HG02588 (cell line): ENCODE data around the gene C1orf167.

Experiments
- ATAC-seq: cut with Tn5 transposase; IDR thresholded peaks from one replicate; pipeline ENCODE4 v1.9.1; 2021; ENCODE audit warnings: mild to moderate bottlenecking, moderate library complexity; ENCODE audit not compliant: unreplicated experiment

Gene C1orf167

DNA sequence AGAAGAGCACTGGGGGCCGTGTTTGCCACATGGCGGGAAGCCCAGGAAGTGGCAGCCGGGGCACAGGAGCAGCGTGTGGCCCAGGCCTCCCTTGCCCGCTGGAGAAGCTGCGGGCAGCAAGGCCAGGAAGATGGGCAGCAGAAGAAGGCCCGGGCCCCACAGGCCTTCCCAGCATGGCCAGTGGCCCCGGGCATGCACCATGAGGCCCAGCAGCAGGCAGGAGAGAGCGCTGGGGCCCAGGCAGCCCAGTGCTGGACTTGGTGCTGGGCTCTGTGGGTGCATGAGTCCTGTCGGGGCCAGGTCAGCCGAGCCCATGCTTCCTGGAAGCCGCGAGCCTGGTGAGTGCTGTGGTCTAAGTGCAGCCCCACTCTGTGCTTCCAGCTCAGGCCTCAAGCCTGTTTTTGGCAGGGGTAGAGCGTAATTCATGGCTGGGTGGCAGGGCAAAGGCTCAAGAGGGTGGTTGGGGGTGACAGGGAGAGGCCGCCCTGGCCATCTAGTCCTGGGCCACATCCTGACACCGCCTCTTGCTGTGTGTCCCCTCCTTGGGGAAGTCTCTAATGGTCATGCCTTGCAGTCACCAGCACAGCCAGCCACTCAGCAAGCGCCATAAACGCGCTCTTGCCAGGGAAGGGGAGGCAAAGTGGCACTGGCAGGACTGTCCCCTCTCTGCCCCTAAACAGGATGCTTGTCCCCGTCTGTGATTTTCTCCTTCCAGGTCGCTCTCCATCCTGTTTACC lies 22.4 kb downstream of the C1orf167 start:
- no peak for ATAC-seq

DNA sequence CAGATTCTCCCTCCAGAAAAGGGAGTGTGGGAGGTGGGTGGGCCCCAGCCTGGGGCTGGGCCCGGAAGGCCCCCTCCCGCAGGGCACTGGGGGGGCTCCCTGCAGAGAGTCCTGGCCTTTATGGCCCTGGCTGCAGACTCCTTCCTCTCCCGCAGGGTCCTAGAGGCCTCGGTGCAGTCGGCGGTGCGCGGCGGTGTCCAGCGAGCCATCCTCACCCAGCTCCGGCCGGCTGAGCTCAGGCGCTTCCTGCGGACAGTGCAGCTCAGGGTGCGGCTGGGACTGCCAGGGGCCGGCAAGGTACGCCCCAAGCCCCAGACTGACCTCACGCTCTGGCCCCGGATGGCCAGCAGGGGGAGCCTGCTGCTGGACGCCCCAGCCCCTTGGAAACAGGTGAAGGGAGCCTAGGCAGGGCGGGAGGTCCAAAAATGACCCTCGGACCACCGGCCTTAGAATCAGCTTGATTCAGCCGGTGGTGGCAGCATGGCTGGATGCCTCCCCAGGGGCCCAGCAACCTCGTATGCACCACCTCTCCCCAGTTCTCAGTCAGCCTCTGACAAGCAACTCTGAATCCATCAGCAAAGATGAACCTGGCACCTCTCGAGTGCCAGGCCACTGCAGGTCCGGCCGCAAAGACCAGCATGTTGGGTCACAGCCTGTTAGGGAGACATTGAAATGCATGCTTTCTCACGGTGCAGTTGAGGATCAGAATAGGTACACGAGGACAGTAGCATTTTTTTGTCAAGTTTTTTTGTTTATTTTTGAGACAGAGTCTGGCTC lies 23.2 kb downstream of the C1orf167 start:
- no peak for ATAC-seq

DNA sequence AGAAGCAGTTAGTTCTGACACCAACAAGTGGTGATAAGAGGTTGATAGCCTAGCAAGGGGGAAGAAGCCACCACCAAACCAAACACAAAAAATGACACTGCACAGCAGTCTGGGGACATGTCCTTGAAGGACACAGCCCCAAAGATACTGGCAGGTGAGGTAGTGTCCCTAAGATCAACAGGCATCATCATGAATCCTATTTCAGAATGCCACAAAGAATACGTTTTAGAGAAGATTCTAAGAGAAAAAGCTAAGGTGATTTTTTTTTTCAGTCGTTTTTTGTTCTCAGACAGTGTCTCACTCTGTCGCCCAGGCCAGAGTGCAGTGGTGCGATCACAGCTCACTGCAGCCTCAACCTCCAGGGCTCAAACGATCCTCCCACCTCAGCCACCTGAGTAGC lies 24.2 kb downstream of the C1orf167 start:
- ATAC-seq: no peak

DNA sequence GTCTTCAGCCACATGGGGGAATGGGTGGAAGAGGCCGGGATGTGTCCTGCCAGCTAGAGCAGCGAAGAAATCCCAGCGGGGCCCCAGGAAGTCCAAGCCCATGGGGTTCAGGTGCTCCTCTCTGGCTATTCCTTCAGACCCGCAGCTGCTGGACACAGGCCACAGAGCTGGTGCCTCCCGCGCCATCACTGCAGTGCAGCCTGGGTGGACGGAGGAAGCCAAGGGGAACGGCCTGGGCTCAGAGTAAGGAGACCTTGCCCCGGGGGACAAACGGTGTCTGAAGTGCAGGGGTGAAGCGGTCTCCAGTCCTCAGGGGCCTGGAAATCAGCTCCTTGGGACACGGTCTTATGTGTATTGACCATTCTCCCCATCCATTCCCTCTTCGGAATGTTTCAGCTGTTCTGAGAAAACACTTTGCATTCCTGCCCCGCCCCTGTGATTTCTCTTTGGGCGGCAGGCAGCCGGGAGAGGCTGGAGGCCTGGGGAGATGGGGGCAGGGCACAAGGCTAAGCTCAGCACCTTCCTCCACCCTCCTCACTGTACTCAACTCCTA lies 25.3 kb downstream of the C1orf167 start:
- no peak for ATAC-seq

DNA sequence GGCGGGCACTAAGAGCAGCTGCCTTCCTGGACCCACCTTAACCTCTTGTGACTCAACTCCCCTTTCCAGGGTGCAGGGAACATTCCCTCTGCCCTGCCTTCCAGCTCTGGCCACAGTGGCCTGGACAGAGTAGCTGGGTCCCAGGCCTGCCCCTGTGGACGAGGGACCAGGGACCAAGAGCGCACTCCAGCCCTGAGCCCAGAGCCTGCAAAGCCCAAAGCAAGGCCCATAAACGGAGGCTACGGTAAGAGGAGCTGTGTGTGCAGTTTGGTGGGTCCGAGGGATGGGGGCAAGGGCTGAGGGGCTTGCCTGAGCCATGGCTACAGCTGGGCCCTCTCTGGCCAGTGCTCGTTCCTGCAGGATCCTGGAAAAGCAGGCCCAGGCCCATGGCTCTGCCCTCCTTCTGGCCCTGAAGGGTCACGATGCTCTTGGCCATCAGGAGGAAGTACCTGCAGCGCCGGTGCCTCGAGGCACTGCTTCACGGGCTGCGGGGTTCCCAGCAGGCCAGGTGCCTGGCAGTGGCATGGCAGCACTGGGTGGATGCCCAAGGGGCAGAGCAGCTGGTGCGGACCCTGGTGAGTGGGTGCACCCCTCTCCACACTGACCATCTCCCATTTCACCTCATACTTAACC lies 25.9 kb downstream of the C1orf167 start:
- ATAC-seq: no peak

DNA sequence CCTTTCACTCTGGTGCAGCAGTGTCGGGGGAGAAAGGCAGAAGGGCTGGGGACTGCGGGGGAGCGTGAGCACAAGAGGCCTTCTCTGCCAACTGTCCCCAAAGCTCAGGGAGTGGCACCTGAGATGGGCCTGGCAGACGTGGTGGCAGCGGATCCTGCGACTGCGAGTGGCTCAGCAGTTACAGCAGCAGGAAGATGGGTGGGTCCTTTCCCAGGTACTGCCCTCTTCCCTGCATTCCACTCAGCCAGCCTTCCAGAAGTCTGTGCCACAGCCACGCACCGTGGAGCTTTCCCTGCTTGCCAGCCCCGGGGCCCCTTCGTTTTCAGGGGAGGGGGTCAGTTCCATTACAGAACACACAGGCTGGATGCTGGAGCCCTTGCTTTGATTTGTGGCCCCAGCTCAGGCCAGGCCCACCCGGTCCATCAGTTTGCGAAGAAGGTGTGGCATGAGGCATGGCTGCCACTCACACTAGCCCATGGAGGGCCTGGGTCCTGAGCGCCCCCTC lies 26.6 kb downstream of the C1orf167 start:
- ATAC-seq: no peak

DNA sequence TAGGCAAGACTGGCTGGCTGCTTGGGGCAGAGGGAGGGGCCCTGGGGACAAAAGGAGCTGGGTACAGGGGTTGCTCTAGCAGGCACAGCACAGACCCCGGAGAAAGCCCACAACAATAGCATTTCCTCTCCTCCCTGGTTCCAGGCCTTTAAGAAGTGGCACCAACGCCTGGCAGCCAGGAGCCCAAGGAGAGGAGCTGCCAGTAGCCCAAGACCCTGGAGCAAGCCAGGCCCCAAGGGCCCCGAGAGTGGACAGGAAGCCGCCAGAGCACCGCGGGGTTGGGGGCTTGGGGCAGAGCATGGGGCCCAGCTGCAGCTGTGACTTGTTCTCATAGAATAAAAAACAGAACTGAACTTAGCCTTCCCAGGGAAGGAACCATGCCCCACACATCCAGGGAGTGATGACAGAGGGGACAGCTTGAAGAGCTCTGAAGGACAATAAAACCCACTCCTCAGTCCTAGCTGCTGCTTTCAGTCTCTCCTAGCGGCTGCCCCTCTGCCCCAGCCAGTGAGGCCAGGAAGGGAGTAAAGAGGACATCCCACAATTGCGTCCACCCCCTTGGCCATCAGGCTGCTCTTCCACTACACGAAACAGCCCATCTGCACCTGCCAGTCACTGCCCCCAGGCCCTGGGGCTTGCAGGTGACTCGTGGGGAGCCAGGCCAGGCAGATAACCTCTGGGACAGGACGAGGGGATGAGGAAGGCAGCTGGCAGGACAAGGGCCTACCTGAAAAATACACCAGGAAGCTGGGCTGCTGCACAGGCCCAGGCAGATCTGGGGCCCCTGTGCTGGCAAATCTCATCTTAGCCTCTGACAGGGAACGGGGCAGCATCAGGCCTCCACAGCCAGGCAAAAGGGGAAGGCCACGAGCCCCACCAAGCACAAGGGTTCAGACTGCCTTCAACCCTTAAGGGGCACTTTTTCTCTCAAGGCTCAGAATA lies 27.4 kb downstream of the C1orf167 start:
- no peak for ATAC-seq

DNA sequence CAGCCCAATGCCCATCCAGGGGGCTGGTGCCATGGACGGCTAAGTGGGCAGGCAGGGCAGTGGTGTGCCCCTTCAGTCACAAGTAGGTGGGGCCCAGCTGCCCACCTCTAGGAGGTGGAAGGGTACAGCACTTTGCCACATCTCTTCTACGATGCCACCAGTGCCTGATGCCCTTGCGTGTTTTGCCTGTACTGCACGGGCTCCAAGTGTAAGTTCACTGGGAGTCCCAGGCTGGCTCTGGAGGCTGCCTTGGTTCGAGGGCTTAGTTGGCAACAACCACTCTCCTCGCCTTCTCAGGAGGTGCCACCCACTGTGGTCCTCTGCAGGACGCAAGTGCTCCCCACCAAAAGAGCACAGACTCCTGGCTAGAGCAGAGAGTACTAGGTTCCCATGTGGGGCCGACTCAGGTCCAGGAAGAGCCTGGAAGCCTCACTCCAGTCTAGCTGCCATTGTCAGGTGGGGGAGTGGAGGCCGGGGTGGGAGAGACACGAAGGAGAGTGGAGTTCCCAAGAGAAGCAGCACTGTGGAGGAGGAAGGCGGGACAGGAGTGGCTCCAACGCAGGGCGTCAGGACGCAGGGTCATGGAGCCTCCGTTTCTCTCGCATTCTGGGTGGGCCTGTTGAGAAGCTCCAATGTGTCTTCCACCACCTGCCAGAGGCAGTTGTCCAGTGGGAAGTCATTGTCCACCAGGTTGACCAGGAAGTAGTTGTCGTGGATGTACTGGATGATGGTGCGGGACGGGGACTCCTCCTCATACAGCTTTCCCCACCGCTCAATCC lies 28.3 kb downstream of the C1orf167 start:
- no peak for ATAC-seq

DNA sequence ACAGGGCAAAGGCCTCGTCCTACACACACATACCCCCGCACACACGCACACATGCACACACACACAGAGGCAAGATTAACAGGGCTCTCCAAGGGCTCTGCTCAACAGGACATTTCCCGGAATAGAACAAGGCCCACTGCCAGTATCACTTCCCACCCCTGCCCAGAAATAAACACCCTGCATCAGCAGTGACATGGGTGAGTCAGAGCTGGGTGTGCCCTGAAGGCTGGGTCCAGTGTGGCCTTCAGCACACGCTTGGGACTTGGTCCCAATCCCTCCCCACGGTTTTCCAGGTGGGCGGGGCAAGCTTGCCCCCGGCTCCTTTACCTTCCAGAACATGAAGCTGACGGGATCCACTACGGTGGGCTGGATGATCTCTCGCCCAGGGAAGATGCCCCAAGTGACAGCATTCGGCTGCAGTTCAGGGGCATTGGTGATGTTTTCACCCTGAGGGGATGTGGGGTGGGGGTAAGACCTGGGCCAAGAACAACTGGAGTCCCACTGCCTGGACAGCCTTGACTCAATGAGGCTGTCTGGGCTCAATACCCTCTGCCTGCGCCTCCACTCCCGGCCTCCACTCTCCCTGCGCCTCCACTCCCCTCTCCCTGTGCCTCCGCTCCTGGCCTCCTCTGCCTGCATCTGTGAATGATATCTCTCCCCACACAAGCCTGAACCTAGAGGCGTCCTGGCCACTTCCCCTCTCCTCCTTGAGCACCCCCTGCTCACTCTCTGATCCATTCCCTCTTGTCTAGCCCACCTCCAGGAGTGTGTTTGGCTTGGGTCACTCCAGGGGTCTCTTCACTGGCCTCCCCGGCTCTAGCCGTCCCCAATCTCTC lies 29.1 kb downstream of the C1orf167 start:
- ATAC-seq: no peak

DNA sequence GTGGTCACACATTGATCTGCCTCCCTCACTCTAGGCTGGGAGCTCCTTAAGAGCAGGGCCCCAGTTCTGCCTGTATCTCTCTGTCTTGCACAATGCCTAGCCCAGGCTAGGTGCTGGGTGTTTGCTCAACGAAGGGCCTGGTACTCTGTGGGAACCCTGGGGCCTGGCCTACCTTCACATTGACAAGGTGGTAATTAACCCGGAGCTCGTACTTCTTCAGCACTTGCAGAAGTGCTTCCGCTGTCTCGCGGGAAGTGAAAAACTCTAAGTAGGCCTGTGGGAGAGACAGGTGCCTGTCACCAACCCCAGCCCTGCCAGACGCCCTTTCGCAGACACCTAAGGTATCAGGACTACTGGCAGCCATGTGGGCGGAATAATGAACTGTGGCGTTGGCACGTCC lies 30.1 kb downstream of the C1orf167 start:
- no peak for ATAC-seq

DNA sequence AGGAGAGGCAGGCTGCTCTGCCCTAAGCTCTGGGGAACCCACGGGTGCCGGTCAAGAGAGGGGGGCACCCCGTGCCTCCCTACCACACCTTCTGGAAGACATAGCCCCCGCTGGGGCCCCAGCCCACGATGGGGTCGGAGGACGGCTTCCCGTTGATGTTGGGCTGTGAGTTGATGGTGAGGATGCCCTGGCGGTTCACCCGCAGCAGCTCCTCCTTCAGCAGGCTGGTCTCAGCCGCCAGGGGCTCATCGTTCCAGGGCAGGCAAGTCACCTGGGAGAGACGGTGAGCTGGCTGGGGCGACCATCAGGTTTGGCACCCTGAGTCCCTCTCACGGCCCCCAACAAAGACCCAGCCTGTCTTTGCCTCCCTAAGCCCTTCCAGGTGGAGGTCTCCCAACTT lies 31.8 kb downstream of the C1orf167 start:
- no peak for ATAC-seq

DNA sequence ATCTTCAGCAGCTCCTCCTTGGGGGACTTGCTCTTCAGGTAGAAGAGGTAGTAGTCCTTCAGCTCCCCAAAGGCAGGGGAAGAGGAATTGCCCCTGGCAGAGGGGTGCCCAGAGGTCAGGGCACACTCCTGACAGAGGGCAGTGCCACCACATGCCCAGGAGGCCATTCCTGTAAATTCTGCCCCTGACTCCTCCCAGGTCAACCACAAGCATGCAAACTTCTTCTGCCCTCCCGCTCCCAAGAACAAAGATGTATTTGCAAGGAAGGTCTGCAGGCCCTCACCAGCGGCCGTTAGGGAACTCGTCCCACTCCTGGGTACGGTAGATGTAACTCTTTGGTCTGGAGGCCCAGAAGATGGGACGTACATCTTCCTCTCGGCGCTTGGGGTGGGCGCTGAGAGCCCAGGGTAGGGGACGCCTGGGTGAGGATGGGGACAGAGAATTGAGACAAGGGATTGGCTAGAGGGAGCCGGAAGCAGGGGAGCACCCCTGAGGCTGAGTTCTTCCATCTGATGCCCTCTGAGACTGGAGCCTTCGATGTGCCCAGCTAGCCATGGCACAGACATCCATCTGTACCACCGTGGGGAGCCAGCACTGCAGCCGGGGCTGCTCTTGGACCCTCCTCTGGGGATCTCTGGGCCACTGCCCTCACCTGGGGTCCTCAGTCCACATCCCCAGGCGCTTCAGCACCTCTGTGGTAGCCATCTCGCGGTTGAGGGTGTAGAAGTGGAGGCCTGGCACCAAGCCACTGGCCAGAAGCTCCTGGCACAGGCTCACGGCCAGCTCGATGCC lies 32.6 kb downstream of the C1orf167 start:
- ATAC-seq: no peak

DNA sequence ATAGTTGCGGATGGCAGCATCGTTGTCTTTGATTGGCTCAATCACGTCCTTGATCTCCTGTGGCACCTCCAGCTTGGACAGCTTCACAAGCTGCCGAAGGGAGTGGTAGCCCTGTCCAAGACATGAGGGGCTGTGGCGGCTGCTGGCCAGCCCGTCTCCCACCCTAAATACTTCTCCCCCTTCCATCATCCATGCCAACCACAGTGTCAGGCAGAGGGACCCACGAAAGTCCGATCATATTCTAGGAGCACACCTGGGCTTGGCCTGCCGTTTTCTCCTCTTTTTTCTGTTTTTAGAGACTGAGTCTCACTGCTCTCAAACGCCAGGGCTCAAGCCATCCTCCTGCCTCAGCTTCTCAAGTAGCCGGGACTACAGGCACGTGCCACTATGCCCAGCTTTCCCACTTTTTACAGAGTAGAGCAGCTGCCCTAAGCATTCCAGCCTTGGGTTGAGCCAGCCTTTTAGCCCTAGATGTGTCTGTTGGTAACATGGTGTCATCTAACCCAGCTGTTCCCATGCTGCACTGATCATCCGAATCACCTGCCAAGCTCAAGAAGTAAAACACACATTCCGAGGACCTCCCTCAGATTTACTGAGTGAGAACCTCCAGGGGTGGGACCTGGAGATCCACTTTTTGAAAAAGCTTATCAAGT lies 33.4 kb downstream of the C1orf167 start:
- ATAC-seq: no peak

DNA sequence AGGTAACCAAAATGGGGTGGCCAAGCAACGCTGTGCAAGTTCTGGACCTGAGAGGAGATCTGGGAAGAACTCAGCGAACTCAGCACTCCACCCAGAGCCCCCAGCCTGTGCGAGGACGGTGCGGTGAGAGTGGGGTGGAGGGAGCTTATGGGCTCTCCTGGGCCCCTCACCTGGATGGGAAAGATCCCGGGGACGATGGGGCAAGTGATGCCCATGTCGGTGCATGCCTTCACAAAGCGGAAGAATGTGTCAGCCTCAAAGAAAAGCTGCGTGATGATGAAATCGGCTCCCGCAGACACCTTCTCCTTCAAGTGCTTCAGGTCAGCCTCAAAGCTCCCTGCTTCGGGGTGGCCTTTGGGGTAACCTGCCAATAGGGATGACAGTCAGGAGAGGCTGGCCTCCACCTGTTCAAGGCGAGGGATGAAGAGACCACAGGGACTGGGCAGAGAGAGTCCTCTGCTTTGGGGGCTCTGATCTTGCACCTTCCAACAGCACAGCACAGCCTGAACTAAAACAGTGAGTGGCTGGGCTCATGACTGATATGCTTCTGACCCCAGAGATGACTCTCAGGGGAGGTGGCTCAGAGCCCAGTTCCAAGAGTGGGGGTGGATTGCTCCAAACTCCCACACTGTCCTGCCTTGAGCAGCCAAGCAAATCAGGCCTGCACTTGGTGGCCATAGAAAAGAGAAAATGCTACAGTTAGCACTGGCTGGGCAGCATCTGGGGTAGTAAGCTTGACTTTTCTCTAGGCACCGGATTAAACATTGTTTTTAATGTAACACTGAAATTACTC lies 34.2 kb downstream of the C1orf167 start:
- no peak for ATAC-seq

DNA sequence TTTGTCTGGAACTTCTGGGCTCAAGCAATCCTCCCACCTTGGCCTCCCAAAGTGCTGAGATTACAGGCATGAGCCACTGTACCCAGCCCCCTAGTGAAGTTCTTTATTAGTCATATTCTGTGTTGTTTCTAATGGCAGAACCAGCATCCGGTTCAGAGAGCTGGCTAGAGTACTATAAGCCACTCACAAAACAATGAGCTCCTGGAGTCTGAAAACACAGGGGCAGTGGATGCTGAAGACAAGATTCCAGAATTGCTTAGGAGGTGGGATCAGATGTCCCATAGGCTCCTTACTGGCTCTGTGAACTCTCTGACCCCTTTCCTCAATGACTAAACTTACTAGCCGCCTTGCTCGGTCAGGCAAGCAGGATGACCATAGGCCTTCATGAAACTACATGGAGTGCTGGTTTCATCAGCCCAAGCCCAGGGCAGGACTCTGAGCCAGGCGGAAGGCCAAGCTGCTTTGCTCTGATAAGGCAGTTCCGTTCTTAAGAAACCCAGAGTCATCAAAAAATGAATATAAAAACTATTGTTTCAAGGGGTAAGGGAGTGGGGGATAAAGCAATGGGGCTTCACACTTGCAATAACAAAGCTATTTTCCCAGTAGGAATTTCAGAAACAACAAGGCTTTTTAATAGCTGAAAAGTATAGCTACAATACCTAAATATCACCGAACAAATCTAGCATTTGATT lies 35.7 kb downstream of the C1orf167 start:
- no peak for ATAC-seq

DNA sequence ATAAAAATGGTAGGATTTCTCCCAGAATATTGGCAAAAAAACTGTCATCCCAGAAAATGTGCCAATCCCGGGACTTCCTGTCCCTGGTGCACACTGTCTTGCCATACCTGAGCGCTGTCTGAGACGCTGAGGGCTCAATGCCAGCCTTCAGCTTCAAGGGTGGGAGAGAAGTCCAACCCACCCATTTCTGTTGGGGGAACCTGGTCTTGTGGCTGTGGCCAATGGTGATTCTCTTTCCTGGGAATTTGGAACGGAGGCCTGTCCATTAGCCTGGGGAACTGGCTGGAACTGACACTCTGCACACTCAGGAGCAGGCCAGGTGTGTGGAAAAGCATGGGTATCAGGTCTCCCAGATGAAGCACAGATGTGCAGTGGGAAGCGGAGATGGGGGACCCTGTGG lies 37.1 kb downstream of the C1orf167 start:
- ATAC-seq: no peak
